Small intestine (tissue), 7 donors: ENCODE results near the gene ZFC3H1. TPM values are rescaled to one million over a fixed set of nuclear protein-coding genes. Genes with fewer than 3 reads are reported as not detected.

Experiments used
- DNase-seq, 2 donors: peaks; one replicate each; pipeline versions ENCODE4 v3.0.0 to v3.0.0-alpha.2; 2013
- FAIRE-seq: peaks from 2 replicates; lab custom pipeline; 2012; peaks lifted over from hg19 to GRCh38; lab: Jason Lieb, UNC
- H3K27ac ChIP-seq, 3 donors: one replicate each; pipeline ENCODE4 v1.5.1; 2013; ENCODE audit warnings: low read length in 2 of 3, mild to moderate bottlenecking in 2 of 3, control low read depth in 1 of 3, inconsistent platforms in 1 of 3, low read depth in 1 of 3, moderate library complexity in 1 of 3
- H3K27me3 ChIP-seq, 3 donors: one replicate each; pipeline ENCODE4 v1.6.1; 2013; ENCODE audit warnings: low read length in 3 of 3, inconsistent platforms in 1 of 3; ENCODE audit not compliant: control insufficient read depth in 3 of 3, insufficient read depth in 3 of 3
- H3K36me3 ChIP-seq, 3 donors: one replicate each; pipeline ENCODE4 v1.6.1; 2013; ENCODE audit warnings: low read length in 3 of 3, inconsistent platforms in 1 of 3, low read depth in 1 of 3, mild to moderate bottlenecking in 1 of 3, moderate library complexity in 1 of 3; ENCODE audit not compliant: control insufficient read depth in 3 of 3, insufficient read depth in 2 of 3
- H3K4me1 ChIP-seq, 3 donors: one replicate each; pipeline ENCODE4 v1.6.1; 2013; ENCODE audit warnings: low read length in 2 of 3, inconsistent platforms in 1 of 3, low read depth in 1 of 3, mild to moderate bottlenecking in 1 of 3, moderate library complexity in 1 of 3; ENCODE audit not compliant: control insufficient read depth in 3 of 3, insufficient read depth in 2 of 3
- H3K4me3 ChIP-seq, 3 donors: one replicate each; pipeline ENCODE4 v1.5.1; 2013; ENCODE audit warnings: low read length in 3 of 3, control low read depth in 1 of 3, inconsistent platforms in 1 of 3, low read depth in 1 of 3, mild to moderate bottlenecking in 1 of 3, moderate library complexity in 1 of 3
- H3K9me3 ChIP-seq, 2 donors: one replicate each; pipeline ENCODE4 v1.6.1; 2013; ENCODE audit warnings: low read depth in 1 of 2, low read length in 1 of 2; ENCODE audit not compliant: control insufficient read depth in 2 of 2, insufficient read depth in 1 of 2
- WGBS, 3 donors: extraction: QIAGEN DNeasy Blood & Tissue Kit; methylation state at CpG; one replicate each; pipeline ENCODE4 v1.1.7; 2013; 5-methylcytosine and 5-hydroxymethylcytosine counted together
- polyA plus RNA-seq, 4 donors: library from polyadenylated mRNA; stranded (reverse) in 3 of 4; unstranded in 1 of 4; fragments of 200-250 nt in 3 of 4; fragments of 120-200 nt in 1 of 4; gene quantifications; one replicate each; pipeline versions ENCODE4 v1.2.1 to v1.2.3, GENCODE V29; 2013
- donor health status: healthy with polysubstance abuse.
- donor health status: control.
- donor health status: control.
- donor health status: Bipolar disorder and iron deficiency.
- donor health status: healthy.

ZFC3H1 gene
- polyA plus RNA-seq, 4 donors: 10.5 to 74.6 (median 11.3) TPM

- H3K27me3 ChIP-seq: no peaks in the 10 kb centered on the region
- FAIRE-seq (no peak), DNase-seq (no peak)
- no peak overlapping the region for H3K27ac ChIP-seq
- peaks cover 0 to 7% of the 10 kb centered on the region in 2 donors for H3K9me3 ChIP-seq
- H3K4me1 ChIP-seq: no peaks in the 10 kb centered on the region
- no peak overlapping the region for H3K4me3 ChIP-seq
- WGBS, 3 donors: 94 to 97% (median 96%) methylated on average over 2 of the region's 2 CpGs
- peaks cover 11 to 21% (median 12%) of the 10 kb centered on the region in 3 donors for H3K36me3 ChIP-seq
These were observed 10.5 kb downstream of the ZFC3H1 start for GRCh38 chr12:71653137-71653536.

GRCh38 chr12:71652656-71653055 lies 11.0 kb downstream of the ZFC3H1 start:
- H3K9me3 ChIP-seq: peaks cover 0 to 7% of the 10 kb centered on the region in 2 donors
- H3K36me3 ChIP-seq: peaks cover 9 to 19% (median 12%) of the 10 kb centered on the region in 3 donors
- no peak overlapping the region for H3K4me3 ChIP-seq
- FAIRE-seq: no peak
- H3K4me1 ChIP-seq: no peaks in the 10 kb centered on the region
- H3K27ac ChIP-seq: no peak overlapping the region
- 70 to 81% (median 78%) methylated on average over 1 of the region's 1 CpG for WGBS, 3 donors
- no peaks in the 10 kb centered on the region for H3K27me3 ChIP-seq
- DNase-seq: no peak

GRCh38 chr12:71649401-71649800 lies 14.2 kb downstream of the ZFC3H1 start:
- H3K4me3 ChIP-seq: no peak overlapping the region
- FAIRE-seq: no peak
- peaks cover 0 to 7% of the 10 kb centered on the region in 2 donors for H3K9me3 ChIP-seq
- no peak for DNase-seq
- 89 to 95% (median 91%) methylated on average over 2 of the region's 2 CpGs for WGBS, 3 donors
- H3K36me3 ChIP-seq: peaks cover 9 to 21% (median 12%) of the 10 kb centered on the region in 3 donors
- H3K4me1 ChIP-seq: no peaks in the 10 kb centered on the region
- H3K27me3 ChIP-seq: no peaks in the 10 kb centered on the region
- no peak overlapping the region for H3K27ac ChIP-seq

- 85 to 91% (median 89%) methylated on average over 4 of the region's 4 CpGs for whole genome bisulfite sequencing, 3 donors
- DNase-seq (no peak), FAIRE-seq (no peak)
- no peaks in the 10 kb centered on the region for H3K27me3 ChIP-seq
- no peaks in the 10 kb centered on the region for H3K4me1 ChIP-seq
- no peak overlapping the region for H3K27ac ChIP-seq
- no peak overlapping the region for H3K4me3 ChIP-seq
- peaks cover 6 to 17% (median 13%) of the 10 kb centered on the region in 3 donors for H3K36me3 ChIP-seq
- peaks cover 0 to under 1% of the 10 kb centered on the region in 2 donors for H3K9me3 ChIP-seq
These were observed 15.1 kb downstream of the ZFC3H1 start for GRCh38 chr12:71648537-71648936.

GRCh38 chr12:71646512-71646911 lies 17.1 kb downstream of the ZFC3H1 start:
- no peak overlapping the region for H3K27ac ChIP-seq
- peaks cover 4 to 24% (median 14%) of the 10 kb centered on the region in 3 donors for H3K36me3 ChIP-seq
- H3K9me3 ChIP-seq: no peaks in the 10 kb centered on the region
- H3K27me3 ChIP-seq: no peaks in the 10 kb centered on the region
- no peaks in the 10 kb centered on the region for H3K4me1 ChIP-seq
- DNase-seq (no peak), FAIRE-seq (no peak)
- H3K4me3 ChIP-seq: no peak overlapping the region
- WGBS, 3 donors: 92 to 96% (median 95%) methylated on average over 3 of the region's 3 CpGs

GRCh38 chr12:71645268-71645667 lies 18.4 kb downstream of the ZFC3H1 start:
- 82 to 88% (median 88%) methylated on average over 3 of the region's 3 CpGs for WGBS, 3 donors
- H3K36me3 ChIP-seq: peaks cover 3 to 28% (median 16%) of the 10 kb centered on the region in 3 donors

GRCh38 chr12:71642264-71642663 lies 21.4 kb downstream of the ZFC3H1 start:
- H3K27ac ChIP-seq: no peak overlapping the region
- peaks cover 3 to 28% (median 20%) of the 10 kb centered on the region in 3 donors for H3K36me3 ChIP-seq
- H3K4me3 ChIP-seq: no peak overlapping the region
- no peaks in the 10 kb centered on the region for H3K9me3 ChIP-seq
- FAIRE-seq: no peak
- DNase-seq: no peak
- 58 to 76% (median 60%) methylated on average over 2 of the region's 2 CpGs for WGBS, 3 donors
- no peaks in the 10 kb centered on the region for H3K27me3 ChIP-seq
- no peaks in the 10 kb centered on the region for H3K4me1 ChIP-seq

More at GRCh38 chr12:71645268-71645667, 18.4 kb downstream of the ZFC3H1 start:
- DNase-seq (no peak), FAIRE-seq (no peak)
- no peak overlapping the region for H3K4me3 ChIP-seq
- no peaks in the 10 kb centered on the region for H3K9me3 ChIP-seq
- H3K27ac ChIP-seq: no peak overlapping the region
- H3K27me3 ChIP-seq: no peaks in the 10 kb centered on the region
- no peaks in the 10 kb centered on the region for H3K4me1 ChIP-seq

- Histone ChIP-seq H3K27me3 (no peaks in the 10 kb centered on the region), H3K36me3 (peaks cover 4 to 25% (median 22%) of the 10 kb centered on the region in 3 donors), H3K9me3 (no peaks in the 10 kb centered on the region), H3K27ac (no peak overlapping the region), H3K4me3 (no peak overlapping the region), H3K4me1 (no peaks in the 10 kb centered on the region)
- DNase-seq (no peak), FAIRE-seq (no peak)
- 79 to 87% (median 80%) methylated on average over 2 of the region's 2 CpGs for WGBS, 3 donors
These were observed 22.3 kb downstream of the ZFC3H1 start for GRCh38 chr12:71641390-71641789.

GRCh38 chr12:71640316-71640715 lies 23.3 kb downstream of the ZFC3H1 start:
- Histone ChIP-seq H3K27me3 (no peaks in the 10 kb centered on the region), H3K27ac (no peak overlapping the region), H3K4me1 (no peaks in the 10 kb centered on the region), H3K9me3 (no peaks in the 10 kb centered on the region), H3K4me3 (no peak overlapping the region), H3K36me3 (peaks cover 6 to 25% (median 22%) of the 10 kb centered on the region in 3 donors)
- DNase-seq (no peak), FAIRE-seq (no peak)
- 95 to 98% (median 97%) methylated on average over 2 of the region's 2 CpGs for WGBS, 3 donors
